ENCODE data around the gene AQP12B.
"Not testable (repeated sequence)": the region's sequence is repeated elsewhere in the genome, so short reads cannot be mapped to it uniquely, and the experiment has no call there.

Gene AQP12B

GRCh38 chr2:240689975-240690374 lies 7.3 kb upstream of the AQP12B start:
- no peak overlapping the region for H3K27ac ChIP-seq
- no peak for TF ChIP-seq ZFX (IDR thresholded peaks at IDR 0.05; ENCODE audit: borderline replicate concordance)
- no peak for TF ChIP-seq CTCF (IDR thresholded peaks at IDR 0.05)

DNA sequence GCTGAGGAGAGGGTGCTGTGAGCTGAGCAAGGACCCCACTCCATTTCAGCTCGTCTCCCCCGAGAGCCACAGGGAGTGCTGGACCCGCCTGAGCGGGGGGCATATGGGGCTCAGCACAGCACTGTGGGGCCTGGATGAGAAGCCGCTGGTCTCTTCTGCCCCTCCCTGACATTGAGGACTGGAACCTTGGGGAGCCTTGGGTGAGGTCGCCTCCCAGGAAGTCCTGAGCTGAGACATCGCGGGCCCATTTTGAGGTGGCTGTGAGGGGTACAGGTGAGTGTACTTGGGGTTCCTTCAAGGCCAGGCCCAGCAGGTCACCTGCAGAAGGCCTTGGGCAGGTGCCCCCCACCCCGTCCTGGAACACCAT lies 5.9 kb upstream of the AQP12B start:
- no peak overlapping the region for H3K27ac ChIP-seq
- TF ChIP-seq CTCF (IDR thresholded peaks at IDR 0.05) (no peak), ZFX (IDR thresholded peaks at IDR 0.05; ENCODE audit: borderline replicate concordance) (no peak)

GRCh38 chr2:240687741-240688552 lies 5.3 kb upstream of the AQP12B start:
- no peak overlapping the region for H3K27ac ChIP-seq
- no peak for TF ChIP-seq ZFX (IDR thresholded peaks at IDR 0.05; ENCODE audit: borderline replicate concordance)
- TF ChIP-seq CTCF (IDR thresholded peaks at IDR 0.05), result no peak

GRCh38 chr2:240687045-240687740 lies 4.5 kb upstream of the AQP12B start:
- H3K27ac ChIP-seq, result no peak overlapping the region
- TF ChIP-seq CTCF (IDR thresholded peaks at IDR 0.05), result no peak
- TF ChIP-seq ZFX (IDR thresholded peaks at IDR 0.05; ENCODE audit: borderline replicate concordance), result no peak

GRCh38 chr2:240686460-240686859 lies 3.8 kb upstream of the AQP12B start:
- no peak overlapping the region for H3K27ac ChIP-seq
- TF ChIP-seq ZFX (IDR thresholded peaks at IDR 0.05; ENCODE audit: borderline replicate concordance), result no peak
- no peak for TF ChIP-seq CTCF (IDR thresholded peaks at IDR 0.05)

DNA sequence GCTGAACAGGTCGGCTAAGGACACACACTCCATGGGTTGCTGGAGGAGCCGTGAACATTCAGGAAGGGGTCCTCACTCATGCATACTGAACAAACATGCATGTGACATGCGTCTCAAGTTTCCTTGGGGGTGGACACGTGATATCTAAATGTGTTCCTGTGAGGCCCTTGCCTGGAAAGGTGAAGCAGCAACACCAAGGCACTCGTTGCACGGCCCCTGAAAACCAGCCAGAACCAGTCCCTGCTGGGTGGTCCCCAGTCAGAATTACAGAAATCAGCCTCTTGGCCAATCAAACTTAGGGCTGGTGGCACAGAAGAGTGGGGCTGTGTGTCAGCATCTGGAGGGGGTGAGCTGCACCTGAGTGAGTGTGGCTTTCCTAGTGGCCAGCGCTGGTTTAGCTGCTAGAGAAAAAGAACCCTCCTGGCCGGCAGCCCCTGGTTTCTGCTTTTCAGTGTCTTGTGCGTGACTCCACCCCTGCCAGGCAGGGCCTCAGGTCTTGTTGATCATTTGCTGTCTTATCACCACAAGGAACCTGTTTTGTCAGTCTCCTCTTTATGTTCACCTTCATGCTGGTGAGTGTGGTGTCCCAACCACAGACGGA lies 3.2 kb upstream of the AQP12B start:
- no peak overlapping the region for H3K27ac ChIP-seq
- TF ChIP-seq CTCF (IDR thresholded peaks at IDR 0.05) (no peak), ZFX (IDR thresholded peaks at IDR 0.05; ENCODE audit: borderline replicate concordance) (no peak)

GRCh38 chr2:240683980-240684728 lies 1.5 kb upstream of the AQP12B start:
- not testable (repeated sequence) for H3K27ac ChIP-seq

DNA sequence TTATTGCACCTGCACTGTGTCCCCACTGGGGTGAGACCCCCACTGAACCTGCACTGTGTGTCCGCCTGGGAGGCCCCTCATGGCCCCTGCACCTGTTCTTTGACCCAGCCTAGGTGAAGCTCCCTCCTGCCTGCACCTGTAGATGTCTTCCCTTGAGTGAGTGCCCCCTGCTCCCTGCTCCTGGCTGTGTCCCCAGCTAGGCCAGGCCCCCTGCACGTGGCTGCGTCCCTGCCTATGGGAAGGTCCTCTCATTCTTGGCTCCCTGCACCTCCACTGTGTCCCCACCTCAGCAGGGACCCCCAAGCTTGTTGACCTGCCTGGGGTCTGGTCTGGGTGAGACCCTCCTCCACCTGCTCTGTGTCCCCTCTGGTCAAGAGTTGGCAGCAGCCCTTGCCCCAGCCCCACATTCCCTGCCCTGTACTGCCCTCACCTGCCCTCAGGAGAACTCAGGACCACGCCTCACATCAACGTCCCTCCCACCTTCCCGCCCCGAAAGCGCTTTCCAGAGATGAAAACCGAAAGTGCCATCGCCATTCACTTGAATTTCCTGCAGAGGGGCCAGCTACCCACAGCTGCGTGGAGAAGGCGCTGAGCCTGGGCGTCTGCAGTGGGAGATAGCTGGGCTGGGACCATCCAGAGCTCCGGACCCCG lies 769 bp upstream of the AQP12B start:
- H3K27ac ChIP-seq, result not testable (repeated sequence)

DNA sequence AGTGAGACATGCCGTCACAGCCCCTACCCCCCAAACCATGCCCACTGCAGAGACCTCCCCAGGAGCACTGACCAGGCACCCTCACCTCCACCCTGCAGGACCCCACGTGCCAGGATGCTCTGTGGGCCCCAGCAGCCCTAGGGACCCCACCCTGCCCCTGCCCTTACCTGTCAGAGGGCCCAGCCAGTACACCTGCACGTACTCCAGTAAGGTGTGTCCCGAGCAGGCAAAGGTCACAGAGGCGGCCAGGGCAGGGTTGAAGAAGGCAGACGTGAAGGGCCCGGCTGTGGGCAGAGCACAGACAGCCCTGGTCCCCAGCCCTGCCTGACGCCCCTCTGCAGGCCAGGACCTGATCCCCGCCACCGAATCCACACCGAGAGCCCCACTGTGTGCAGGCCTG lies 2.5 kb downstream of the AQP12B start:
- not testable (repeated sequence) for H3K27ac ChIP-seq

- not testable (repeated sequence) for H3K27ac ChIP-seq
Measured at GRCh38 chr2:240678909-240679308, 3.8 kb downstream of the AQP12B start.

- H3K27ac ChIP-seq, result not testable (repeated sequence)
Measured at GRCh38 chr2:240678043-240678442, 4.6 kb downstream of the AQP12B start.
